Lower leg skin (tissue), 4 donors: ENCODE data around the gene AGBL1. TPM values are rescaled to one million over a fixed set of nuclear protein-coding genes. Genes with fewer than 3 reads are reported as not detected.

ENCODE experiments used
- DNase-seq, 2 donors: peaks; one replicate each; pipeline ENCODE4 v3.0.0-alpha.2; 2019; ENCODE audit warnings: low spot score in 2 of 2
- H3K4me3 ChIP-seq: fragments of 200-600 bp; sonication (generic); 2 replicates; pipeline ENCODE4 v1.5.1; 2017; ENCODE audit warnings: mild to moderate bottlenecking, low read depth; ENCODE audit not compliant: poor library complexity, severe bottlenecking
- POLR2A ChIP-seq, 2 donors: fragments of 450-650 bp; IDR thresholded peaks; one replicate each; pipeline ENCODE4 v1.6.1; 2016 to 2017; ENCODE audit warnings: antibody characterized with exemption in 2 of 2, mild to moderate bottlenecking in 1 of 2, moderate library complexity in 1 of 2
- WGBS, 2 donors: methylation state at CpG; one replicate each; pipeline ENCODE4 v1.1.5; 2018; 5-methylcytosine and 5-hydroxymethylcytosine counted together
- intact Hi-C: fragments of 100-400 bp; cut with DNase I; formaldehyde crosslinking; loops from one replicate; pipeline ENCODE4 v1.15.0; 2023; ENCODE audit warnings: low total_unique reads
- total RNA-seq, 4 donors: library from RNA; depleted of rRNA; stranded (reverse); fragments of >200 nt; gene quantifications; one replicate each; pipeline ENCODE4 v1.1.0, GENCODE V29; 2016
- TF ChIP-seq, protein P1 (sequence below), 3 donors: fragments of 450-650 bp; IDR thresholded peaks; one replicate each; pipeline ENCODE4 v1.5.1; 2016; ENCODE audit warnings: antibody characterized with exemption in 3 of 3, mild to moderate bottlenecking in 3 of 3, moderate library complexity in 2 of 3

AGBL1 gene
- total RNA-seq, 4 donors from 2014 or later: 0.13 to 0.91 TPM; not detected in 2

DNA sequence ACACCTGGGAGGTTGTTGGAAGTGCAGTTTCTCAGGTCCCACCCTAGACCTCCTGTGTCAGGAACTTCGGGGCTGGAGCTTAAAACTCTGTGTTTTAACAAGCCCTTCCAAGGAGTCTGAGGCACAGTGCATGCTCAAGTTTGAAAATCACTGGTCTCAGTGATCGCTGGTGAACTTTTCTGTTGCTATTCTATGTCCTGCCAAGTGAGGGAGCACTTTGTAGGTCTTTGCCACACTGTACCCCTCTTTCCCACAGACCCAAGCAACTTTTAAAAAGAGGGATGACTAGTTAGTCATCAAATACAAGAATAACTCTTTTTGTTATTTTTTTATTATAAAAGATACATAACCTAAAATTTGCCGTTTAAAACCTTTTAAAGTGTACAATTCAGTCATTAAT lies 133.7 kb downstream of the AGBL1 start:
- intact Hi-C loops: no loop called here
- no peak overlapping the region for H3K4me3 ChIP-seq
- 71 to 73% methylated on average over 3 of the region's 3 CpGs for WGBS, 2 donors
- TF ChIP-seq, protein P1, sequence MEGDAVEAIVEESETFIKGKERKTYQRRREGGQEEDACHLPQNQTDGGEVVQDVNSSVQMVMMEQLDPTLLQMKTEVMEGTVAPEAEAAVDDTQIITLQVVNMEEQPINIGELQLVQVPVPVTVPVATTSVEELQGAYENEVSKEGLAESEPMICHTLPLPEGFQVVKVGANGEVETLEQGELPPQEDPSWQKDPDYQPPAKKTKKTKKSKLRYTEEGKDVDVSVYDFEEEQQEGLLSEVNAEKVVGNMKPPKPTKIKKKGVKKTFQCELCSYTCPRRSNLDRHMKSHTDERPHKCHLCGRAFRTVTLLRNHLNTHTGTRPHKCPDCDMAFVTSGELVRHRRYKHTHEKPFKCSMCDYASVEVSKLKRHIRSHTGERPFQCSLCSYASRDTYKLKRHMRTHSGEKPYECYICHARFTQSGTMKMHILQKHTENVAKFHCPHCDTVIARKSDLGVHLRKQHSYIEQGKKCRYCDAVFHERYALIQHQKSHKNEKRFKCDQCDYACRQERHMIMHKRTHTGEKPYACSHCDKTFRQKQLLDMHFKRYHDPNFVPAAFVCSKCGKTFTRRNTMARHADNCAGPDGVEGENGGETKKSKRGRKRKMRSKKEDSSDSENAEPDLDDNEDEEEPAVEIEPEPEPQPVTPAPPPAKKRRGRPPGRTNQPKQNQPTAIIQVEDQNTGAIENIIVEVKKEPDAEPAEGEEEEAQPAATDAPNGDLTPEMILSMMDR (IDR thresholded peaks at IDR 0.05): no peak
- TF ChIP-seq POLR2A (IDR thresholded peaks at IDR 0.05): no peak
- no peak for DNase-seq

DNA sequence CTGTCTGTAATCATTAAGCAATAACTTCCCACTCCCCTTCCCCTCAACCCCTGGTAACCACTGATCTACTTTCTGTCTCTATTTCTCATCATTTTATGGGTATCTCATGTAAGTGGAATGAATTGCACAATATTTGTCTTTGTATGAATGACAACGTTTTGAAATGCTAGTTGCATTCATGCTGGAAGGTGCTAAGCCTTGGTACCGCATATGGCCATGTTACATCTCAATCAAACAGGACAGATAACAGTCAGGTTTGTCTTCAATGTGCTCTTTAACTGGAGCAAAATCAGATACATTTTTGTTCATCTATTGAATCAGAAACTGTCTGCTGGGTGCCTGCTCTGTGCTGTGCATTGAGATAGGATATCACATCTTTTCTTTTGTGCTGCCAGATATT lies 134.2 kb downstream of the AGBL1 start:
- no peak overlapping the region for H3K4me3 ChIP-seq
- TF ChIP-seq, protein P1 (IDR thresholded peaks at IDR 0.05): no peak
- TF ChIP-seq POLR2A (IDR thresholded peaks at IDR 0.05): no peak
- 60 to 62% methylated on average over 2 of the region's 2 CpGs for WGBS, 2 donors
- intact Hi-C loops: no loop called here
- DNase-seq: no peak

DNA sequence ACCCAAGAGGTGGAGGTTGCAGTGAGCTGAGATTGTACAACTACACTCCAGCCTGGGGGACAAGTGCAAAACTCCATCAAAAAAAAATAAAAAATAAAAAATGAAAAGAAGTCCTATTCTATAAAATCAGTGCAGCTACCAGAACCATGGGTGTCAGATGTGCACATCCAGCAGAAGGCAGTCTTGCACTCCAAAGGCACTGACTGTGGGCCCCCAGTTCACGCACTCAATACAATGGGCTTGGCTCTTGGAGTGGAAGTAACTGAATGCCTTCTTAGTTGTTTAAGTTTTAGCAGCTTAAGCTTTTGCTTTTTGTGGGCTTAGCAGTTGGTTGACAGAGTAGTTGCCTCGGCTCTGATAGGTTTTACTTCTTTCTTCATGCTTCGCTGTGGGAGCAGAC lies 141.4 kb downstream of the AGBL1 start:
- no peak for DNase-seq
- 83 to 90% methylated on average over 3 of the region's 3 CpGs for WGBS, 2 donors
- TF ChIP-seq POLR2A (IDR thresholded peaks at IDR 0.05): no peak
- TF ChIP-seq, protein P1 (IDR thresholded peaks at IDR 0.05): no peak

DNA sequence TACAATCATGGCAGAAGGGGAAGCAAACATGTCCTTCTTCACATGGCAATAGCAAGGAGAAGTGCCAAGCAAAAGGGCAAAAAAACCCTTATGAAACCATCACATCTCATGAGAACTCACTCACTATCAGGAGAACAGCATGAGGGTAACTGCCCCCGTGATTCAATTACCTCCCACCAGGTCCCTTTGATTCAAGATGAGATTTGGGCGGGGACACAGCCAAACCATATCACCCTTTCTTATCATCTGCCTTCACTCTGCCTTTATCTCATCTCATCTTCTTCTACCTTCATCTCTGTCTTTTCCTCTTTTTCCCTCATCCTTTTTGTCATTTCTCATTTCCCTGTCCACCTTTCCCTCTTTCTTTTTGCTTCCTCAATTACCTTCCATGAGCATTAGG lies 149.6 kb downstream of the AGBL1 start:
- no peak for DNase-seq
- TF ChIP-seq, protein P1 (IDR thresholded peaks at IDR 0.05): no peak
- no peak for TF ChIP-seq POLR2A (IDR thresholded peaks at IDR 0.05)
- H3K4me3 ChIP-seq: no peak overlapping the region
- 68 to 69% methylated on average over 2 of the region's 2 CpGs for WGBS, 2 donors
- intact Hi-C loops: no loop called here

More for the DNA sequence above, 141.4 kb downstream of the AGBL1 start:
- intact Hi-C loops: no loop called here
- no peak overlapping the region for H3K4me3 ChIP-seq

DNA sequence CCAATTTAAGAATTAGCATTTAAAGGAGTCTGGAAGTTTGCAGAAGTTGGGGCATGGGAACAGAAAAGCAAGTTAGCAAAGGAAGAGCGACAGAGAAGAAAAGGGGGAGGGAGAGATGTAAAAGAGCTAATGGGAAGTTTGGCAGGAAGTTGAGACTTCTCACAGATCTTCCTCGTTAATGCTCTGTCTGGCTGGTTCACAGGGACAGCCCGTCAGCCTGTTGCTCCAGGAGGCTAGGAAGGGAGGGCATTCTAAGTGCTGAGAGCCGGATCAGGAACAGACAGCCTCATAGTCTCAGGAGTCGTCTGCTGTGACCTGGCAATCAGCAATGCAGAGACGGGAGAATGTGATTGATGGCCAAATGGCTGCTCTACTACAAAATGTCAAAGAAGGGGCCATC lies 150.3 kb downstream of the AGBL1 start:
- TF ChIP-seq, protein P1 (IDR thresholded peaks at IDR 0.05): no peak
- no peak for TF ChIP-seq POLR2A (IDR thresholded peaks at IDR 0.05)
- 6 to 12% methylated on average over 6 of the region's 6 CpGs for WGBS, 2 donors
- intact Hi-C loops: no loop called here
- no peak for DNase-seq
- H3K4me3 ChIP-seq: no peak overlapping the region
